Esophagus (tissue), 2 donors: ENCODE measurements around the gene EPHX1. TPM values are rescaled to one million over a fixed set of nuclear protein-coding genes. Genes with fewer than 3 reads are reported as not detected.

Source experiments
- H3K27ac ChIP-seq, 2 donors: one replicate each; pipeline ENCODE4 v1.5.1; 2013; ENCODE audit warnings: low read depth in 2 of 2, mild to moderate bottlenecking in 2 of 2, inconsistent platforms in 1 of 2, low read length in 1 of 2, moderate library complexity in 1 of 2
- H3K27me3 ChIP-seq, 2 donors: one replicate each; pipeline ENCODE4 v1.6.1; 2013; ENCODE audit warnings: low read length in 2 of 2, control low read depth in 1 of 2, mild to moderate bottlenecking in 1 of 2; ENCODE audit not compliant: insufficient read depth in 2 of 2, control insufficient read depth in 1 of 2
- H3K36me3 ChIP-seq, 2 donors: one replicate each; pipeline ENCODE4 v1.6.1; 2013; ENCODE audit warnings: low read length in 1 of 2; ENCODE audit not compliant: control insufficient read depth in 2 of 2, insufficient read depth in 2 of 2
- H3K4me1 ChIP-seq, 2 donors: one replicate each; pipeline ENCODE4 v1.6.1; 2013; ENCODE audit warnings: low read length in 1 of 2; ENCODE audit not compliant: control insufficient read depth in 2 of 2, insufficient read depth in 2 of 2
- H3K4me3 ChIP-seq, 2 donors: one replicate each; pipeline ENCODE4 v1.5.1; 2013; ENCODE audit warnings: low read length in 2 of 2, mild to moderate bottlenecking in 2 of 2, low read depth in 1 of 2, moderate library complexity in 1 of 2
- H3K9me3 ChIP-seq, 2 donors: one replicate each; pipeline ENCODE4 v1.6.1; 2013; ENCODE audit warnings: mild to moderate bottlenecking in 2 of 2, low read depth in 1 of 2, low read length in 1 of 2, moderate library complexity in 1 of 2; ENCODE audit not compliant: control insufficient read depth in 2 of 2, insufficient read depth in 1 of 2
- WGBS, 2 donors: extraction: QIAGEN DNeasy Blood & Tissue Kit; methylation state at CpG; one replicate each; pipeline ENCODE4 v1.1.7; 2013; 5-methylcytosine and 5-hydroxymethylcytosine counted together
- polyA plus RNA-seq, 2 donors: library from polyadenylated mRNA; stranded (reverse); fragments of 200-250 nt; gene quantifications; one replicate each; pipeline ENCODE4 v1.2.3, GENCODE V29; 2013
- donor health status: healthy with polysubstance abuse.
- donor health status: Bipolar disorder and iron deficiency.

The EPHX1 gene
- polyA plus RNA-seq, 2 donors = 62.5 to 90.7 TPM

DNA sequence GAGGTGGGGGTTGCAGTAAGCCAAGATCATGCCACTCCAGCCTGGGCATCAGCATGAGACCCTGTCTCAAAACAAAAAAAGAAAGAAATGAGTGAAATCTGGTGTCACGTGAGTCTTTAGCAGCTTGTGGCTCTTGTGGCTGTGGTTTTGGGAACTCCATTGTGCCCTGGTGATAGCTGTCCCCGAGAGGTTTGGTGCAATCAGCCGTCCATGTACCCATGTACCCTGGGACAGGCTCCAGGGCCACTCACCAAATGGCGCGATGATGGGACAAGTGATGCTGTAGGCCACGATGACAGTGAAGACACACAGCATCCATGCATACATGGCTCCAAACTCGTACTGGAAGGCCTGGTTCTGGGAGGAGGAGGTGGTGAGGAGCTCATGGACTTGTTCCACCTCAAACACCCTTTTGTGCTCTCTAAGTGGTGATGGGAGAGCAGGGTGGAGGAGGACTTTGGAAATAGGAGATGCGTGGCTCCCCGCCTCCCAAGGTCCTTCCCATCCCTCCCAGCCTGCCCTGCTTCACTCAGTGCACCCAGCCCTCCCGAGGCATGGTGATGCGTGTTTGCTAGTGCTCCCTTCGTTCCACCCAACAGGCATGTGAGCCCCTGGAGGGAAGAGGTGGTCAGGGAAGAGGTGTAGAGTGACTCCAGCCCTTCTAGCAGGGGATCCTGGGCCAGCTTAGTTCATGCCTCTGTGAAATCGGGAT, 42.6 kb downstream of the EPHX1 start:
- Histone ChIP-seq H3K27me3 (no peaks in the 10 kb centered on the region), H3K4me3 (no peak overlapping the region), H3K27ac (no peak overlapping the region), H3K9me3 (no peaks in the 10 kb centered on the region), H3K36me3 (peaks cover 0 to 34% of the 10 kb centered on the region in 2 donors), H3K4me1 (peaks cover 0 to 2% of the 10 kb centered on the region in 2 donors)
- 91 to 92% methylated on average over 13 of the region's 13 CpGs for WGBS, 2 donors

- Histone ChIP-seq H3K4me1 (peaks cover 0 to 2% of the 10 kb centered on the region in 2 donors), H3K27ac (no peak overlapping the region), H3K36me3 (peaks cover 0 to 28% of the 10 kb centered on the region in 2 donors)
These were observed 43.5 kb downstream of the EPHX1 start for GRCh38 chr1:225853441-225853840.

DNA sequence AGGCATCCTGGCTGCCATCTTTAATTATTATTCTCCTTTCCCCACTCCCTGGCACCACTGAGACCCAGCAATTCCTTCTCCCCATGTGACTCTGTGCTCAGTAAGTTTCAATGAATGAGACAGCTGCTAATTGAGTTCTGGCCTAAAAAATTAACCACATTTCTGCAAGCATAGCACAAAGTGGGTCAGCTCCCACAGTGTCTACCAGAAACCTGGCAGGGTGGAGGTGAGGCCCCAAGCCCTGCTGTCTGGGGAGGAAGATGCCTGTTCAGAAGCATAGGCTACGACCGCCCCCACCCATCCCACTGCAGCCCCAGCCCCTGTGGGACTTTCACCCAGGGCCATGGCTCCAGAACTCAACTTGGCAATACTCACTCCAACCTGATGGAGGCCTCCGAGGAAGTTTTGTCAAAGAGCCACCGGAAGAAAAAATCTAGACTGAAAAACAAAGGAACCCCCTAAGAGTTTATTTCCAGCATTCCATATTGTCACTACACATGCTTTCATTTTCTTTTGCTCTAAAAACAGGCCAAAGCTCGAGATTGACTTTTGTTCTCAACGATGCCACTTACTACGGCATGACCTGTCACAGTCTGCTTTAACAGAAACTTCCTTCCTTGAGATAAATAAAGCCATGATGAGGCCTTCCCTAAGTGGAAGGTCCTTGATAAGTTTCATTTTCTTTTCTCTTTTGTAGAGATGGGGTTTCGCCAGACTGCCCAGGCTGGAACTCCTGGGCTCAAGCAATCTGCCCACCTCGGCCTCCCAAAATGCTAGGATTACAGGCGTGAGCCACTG, 45.8 kb downstream of the EPHX1 start:
- no peak overlapping the region for H3K27ac ChIP-seq
- H3K4me1 ChIP-seq = peaks cover 0 to 4% of the 10 kb centered on the region in 2 donors
- no peaks in the 10 kb centered on the region for H3K27me3 ChIP-seq
- WGBS, 2 donors = 66 to 83% methylated on average over 10 of the region's 10 CpGs
- no peak overlapping the region for H3K4me3 ChIP-seq
- no peaks in the 10 kb centered on the region for H3K9me3 ChIP-seq
- H3K36me3 ChIP-seq = peaks cover 11 to 32% of the 10 kb centered on the region in 2 donors

More at GRCh38 chr1:225853441-225853840, 43.5 kb downstream of the EPHX1 start:
- H3K27me3 ChIP-seq = no peaks in the 10 kb centered on the region
- WGBS, 2 donors = 88 to 92% methylated on average over 12 of the region's 12 CpGs
- no peaks in the 10 kb centered on the region for H3K9me3 ChIP-seq
- no peak overlapping the region for H3K4me3 ChIP-seq

DNA sequence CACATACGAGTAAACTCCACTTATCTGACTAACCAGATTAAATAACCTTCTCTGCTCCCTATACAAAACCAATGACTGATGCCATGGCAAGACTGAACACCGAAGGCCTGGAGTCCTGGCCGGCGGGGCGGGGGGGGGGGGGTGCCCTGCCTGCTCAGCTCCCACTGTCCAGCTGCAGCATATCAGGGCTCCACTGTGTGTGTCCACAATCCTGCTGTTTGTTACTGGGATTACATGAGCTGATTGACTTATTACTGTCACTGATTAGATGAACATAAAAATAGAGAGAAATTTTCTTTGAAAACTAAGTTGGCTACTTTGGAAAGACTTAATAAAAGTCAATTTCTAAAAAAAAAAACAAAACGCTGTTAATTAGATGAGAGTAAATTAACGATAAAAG, 47.3 kb downstream of the EPHX1 start:
- H3K4me1 ChIP-seq = peaks cover 1 to 4% of the 10 kb centered on the region in 2 donors
- H3K27ac ChIP-seq = no peak overlapping the region
- WGBS, 2 donors = 53 to 61% methylated on average over 7 of the region's 7 CpGs
- H3K36me3 ChIP-seq = peaks cover 18 to 48% of the 10 kb centered on the region in 2 donors
- no peak overlapping the region for H3K4me3 ChIP-seq
- H3K9me3 ChIP-seq = no peaks in the 10 kb centered on the region
- no peaks in the 10 kb centered on the region for H3K27me3 ChIP-seq

DNA sequence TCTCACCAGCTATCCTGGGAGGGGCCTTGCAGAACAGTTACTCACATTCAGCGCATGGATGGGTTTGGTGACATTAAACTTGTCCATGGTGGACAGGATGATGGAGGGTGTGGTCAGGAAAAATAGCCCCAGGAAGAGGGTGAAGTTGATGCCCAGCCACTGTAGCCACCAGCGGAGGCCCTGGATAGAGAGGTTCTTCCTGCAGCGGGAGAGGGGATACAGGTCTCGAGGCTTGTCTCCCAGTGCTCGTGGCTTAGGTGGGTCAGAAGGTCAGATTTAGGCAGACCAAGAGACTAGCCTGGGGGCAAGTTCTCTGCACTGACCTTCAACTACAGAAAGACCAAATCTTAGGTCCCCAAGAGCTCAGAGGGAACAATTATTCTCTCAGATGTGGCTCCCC, 49.2 kb downstream of the EPHX1 start:
- 94 to 96% methylated on average over 5 of the region's 5 CpGs for whole genome bisulfite sequencing, 2 donors
- Histone ChIP-seq H3K27ac (no peak overlapping the region), H3K36me3 (peaks cover 19 to 41% of the 10 kb centered on the region in 2 donors), H3K4me1 (peaks cover 2 to 4% of the 10 kb centered on the region in 2 donors), H3K27me3 (no peaks in the 10 kb centered on the region), H3K9me3 (no peaks in the 10 kb centered on the region), H3K4me3 (no peak overlapping the region)

DNA sequence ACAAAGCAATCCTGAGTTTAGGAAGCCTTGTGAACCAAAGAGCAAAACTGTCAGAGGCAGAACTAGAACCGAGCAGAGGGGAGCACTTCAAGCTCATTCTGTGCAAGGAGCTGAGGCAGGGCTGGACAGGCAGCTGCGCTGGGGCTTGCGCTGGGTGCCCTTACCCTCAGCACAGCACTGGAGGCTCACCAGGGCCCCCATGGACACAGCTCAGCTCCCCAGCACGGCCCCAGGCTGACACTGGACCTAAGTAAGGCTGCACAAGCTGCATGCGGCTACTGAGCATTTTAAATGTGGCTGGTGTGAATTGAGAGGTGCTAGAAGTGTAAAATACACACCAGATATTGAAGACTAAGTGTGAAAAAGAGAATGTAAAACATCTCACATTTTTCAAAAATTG, 50.2 kb downstream of the EPHX1 start:
- Histone ChIP-seq H3K36me3 (peaks cover 19 to 37% of the 10 kb centered on the region in 2 donors), H3K4me3 (no peak overlapping the region), H3K27ac (no peak overlapping the region), H3K27me3 (no peaks in the 10 kb centered on the region), H3K4me1 (peaks cover 2 to 4% of the 10 kb centered on the region in 2 donors), H3K9me3 (no peaks in the 10 kb centered on the region)
- 86 to 93% methylated on average over 5 of the region's 5 CpGs for WGBS, 2 donors

GRCh38 chr1:225860876-225861441, 51.0 kb downstream of the EPHX1 start:
- Histone ChIP-seq H3K27ac (no peak overlapping the region), H3K4me1 (peaks cover 2 to 4% of the 10 kb centered on the region in 2 donors), H3K9me3 (no peaks in the 10 kb centered on the region), H3K4me3 (no peak overlapping the region), H3K36me3 (peaks cover 25 to 46% of the 10 kb centered on the region in 2 donors), H3K27me3 (no peaks in the 10 kb centered on the region)
- WGBS, 2 donors = 92% methylated on average over 7 of the region's 7 CpGs

DNA sequence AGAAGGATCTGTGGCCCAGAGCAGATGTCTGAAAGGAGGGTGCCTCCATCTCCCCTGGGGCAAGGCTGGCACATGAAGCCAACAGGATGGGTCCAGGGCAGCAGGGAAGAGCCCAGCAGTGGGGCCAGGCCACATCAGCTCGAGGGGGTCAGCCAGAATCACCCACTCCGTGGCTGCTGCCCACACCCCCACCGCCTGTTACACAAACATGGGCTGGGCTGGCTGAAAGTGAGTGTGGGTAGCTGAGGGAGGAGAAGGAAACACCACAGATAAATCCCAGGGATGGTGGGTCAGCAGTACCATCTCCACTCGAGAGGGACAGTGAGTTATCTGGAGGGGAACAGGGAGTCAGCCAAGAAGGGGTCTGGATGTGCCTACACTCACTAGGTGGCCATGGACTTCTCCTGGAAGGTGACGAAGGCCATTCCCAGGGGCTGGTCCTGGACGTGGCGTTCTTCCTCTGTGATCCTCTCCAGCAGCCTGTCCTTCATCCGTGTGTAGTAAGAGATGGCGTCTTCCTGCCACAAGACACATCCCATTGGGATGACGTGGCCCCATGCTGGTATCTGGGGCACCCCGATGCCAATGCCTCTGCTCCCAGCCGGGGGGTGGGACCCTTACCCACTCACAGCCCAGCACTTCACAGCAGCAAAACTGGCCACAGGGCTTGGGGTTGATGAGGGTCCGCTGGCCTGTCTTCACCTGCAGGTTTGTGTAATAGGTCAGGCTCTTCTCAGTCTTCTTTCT, 52.1 kb downstream of the EPHX1 start:
- WGBS, 2 donors = 89 to 92% methylated on average over 13 of the region's 13 CpGs
- Histone ChIP-seq H3K27me3 (no peaks in the 10 kb centered on the region), H3K4me3 (no peak overlapping the region), H3K27ac (no peak overlapping the region), H3K4me1 (peaks cover 2 to 4% of the 10 kb centered on the region in 2 donors), H3K36me3 (peaks cover 25 to 52% of the 10 kb centered on the region in 2 donors), H3K9me3 (no peaks in the 10 kb centered on the region)

GRCh38 chr1:225862581-225862950, 52.6 kb downstream of the EPHX1 start:
- 90 to 92% methylated on average over 11 to 13 of the region's 13 CpGs for WGBS, 2 donors
- H3K9me3 ChIP-seq = no peaks in the 10 kb centered on the region
- H3K4me3 ChIP-seq = no peak overlapping the region
- no peaks in the 10 kb centered on the region for H3K27me3 ChIP-seq
- H3K4me1 ChIP-seq = peaks cover 2% of the 10 kb centered on the region in 2 donors
- H3K36me3 ChIP-seq = peaks cover 25 to 53% of the 10 kb centered on the region in 2 donors
- no peak overlapping the region for H3K27ac ChIP-seq
